Adipose tissue (tissue), 3 donors: ENCODE measurements around the gene DLGAP1. TPM values are rescaled to one million over a fixed set of nuclear protein-coding genes. Genes with fewer than 3 reads are reported as not detected.

Source experiments
- H3K27ac ChIP-seq: one replicate; pipeline ENCODE4 v1.5.1; 2013; ENCODE audit warnings: low read depth, low read length
- WGBS, 3 donors: extraction: QIAGEN DNeasy Blood & Tissue Kit; methylation state at CpG; one replicate each; pipeline ENCODE4 v1.1.7; 2013; 5-methylcytosine and 5-hydroxymethylcytosine counted together
- polyA plus RNA-seq, 3 donors: library from polyadenylated mRNA; stranded (reverse); fragments of 200-250 nt; gene quantifications; one replicate each; pipeline ENCODE4 v1.2.3, GENCODE V29; 2013
- donor health status: healthy with polysubstance abuse.
- donor health status: Bipolar disorder and iron deficiency.
- donor health status: healthy.

The DLGAP1 gene
- polyA plus RNA-seq, 3 donors: 0.06 to 0.22 (median 0.09) TPM

DNA sequence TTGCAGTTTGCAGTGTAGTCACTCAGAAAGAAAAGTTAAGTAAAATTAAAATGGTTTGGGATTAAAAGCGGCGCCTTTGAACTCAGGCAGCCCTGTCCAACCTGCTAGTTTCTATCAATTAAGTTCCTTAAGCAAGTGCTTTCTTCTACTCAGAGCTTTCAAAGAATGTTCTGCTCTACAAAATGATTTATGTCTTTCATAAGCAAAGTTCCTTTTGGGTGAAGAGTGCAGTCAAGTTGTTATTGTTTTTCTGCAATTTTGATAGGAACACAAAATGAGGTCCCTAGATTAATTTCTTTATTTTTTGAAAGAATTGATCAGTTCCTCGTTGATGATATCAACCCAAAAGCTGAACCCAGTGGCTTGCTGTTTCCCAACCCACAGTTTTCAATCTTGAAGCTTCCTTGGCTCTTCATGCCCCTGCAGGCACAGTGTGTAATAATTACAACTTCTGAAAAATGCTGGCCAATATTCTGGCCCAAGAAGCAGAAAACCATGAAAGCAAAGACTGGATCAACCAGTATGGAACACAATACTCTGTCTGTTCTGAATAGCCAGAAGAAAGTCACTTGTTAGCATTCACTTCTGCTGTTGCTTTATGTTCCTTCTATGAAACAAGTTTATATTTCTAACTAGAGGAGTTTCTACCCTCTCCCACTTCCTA is 916.0 kb downstream of the DLGAP1 start:
- 69 to 81% (median 77%) methylated on average over 3 of the region's 3 CpGs for WGBS, 3 donors
- H3K27ac ChIP-seq: no peak overlapping the region

DNA sequence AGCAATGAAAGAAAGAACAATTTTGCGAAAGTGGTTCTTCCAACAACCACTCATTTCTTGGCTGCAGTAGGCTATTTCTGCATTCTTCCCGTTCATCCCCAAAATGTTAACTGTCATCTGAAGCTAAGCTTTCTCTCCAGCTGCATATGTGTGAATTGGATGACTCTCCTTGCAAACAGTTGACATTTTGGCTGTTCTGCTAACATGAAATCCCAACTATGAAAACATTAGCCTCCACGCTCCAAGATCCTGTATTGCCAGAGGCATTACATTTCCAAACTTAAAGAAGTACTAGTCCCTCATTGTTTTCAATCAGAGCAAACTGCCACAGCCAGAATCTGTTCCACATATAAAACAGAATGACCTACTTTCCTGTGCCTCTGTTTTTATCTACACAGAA is 916.7 kb downstream of the DLGAP1 start:
- no peak overlapping the region for H3K27ac ChIP-seq

DNA sequence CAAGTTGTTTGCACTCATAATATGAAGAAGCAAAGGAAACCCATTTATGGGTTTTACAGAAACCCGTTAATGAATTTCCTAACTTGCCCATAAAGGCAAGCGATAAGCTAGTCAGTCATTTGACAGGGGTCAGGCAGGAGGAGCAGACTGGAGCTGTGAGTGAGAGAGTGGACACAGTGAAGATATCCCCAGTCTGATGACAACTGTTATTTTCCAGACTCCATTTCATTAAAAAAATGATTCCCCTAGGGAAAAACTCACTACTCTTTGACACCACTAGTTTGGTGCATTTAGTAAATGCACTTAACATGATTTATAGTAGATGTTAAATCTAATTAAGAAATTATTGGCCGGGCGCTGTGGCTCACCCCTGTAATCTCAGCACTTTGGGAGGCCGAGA is 924.3 kb downstream of the DLGAP1 start:
- 78 to 86% (median 85%) methylated on average over 5 of the region's 5 CpGs for WGBS, 3 donors
- H3K27ac ChIP-seq: no peak overlapping the region

More for the DNA sequence above, 916.7 kb downstream of the DLGAP1 start:
- 59 to 85% (median 62%) methylated on average over 3 of the region's 3 CpGs for WGBS, 3 donors

GRCh38 chr18:3529601-3530000 is 925.5 kb downstream of the DLGAP1 start:
- no peak overlapping the region for H3K27ac ChIP-seq
- 47 to 76% (median 69%) methylated on average over 3 of the region's 3 CpGs for WGBS, 3 donors

DNA sequence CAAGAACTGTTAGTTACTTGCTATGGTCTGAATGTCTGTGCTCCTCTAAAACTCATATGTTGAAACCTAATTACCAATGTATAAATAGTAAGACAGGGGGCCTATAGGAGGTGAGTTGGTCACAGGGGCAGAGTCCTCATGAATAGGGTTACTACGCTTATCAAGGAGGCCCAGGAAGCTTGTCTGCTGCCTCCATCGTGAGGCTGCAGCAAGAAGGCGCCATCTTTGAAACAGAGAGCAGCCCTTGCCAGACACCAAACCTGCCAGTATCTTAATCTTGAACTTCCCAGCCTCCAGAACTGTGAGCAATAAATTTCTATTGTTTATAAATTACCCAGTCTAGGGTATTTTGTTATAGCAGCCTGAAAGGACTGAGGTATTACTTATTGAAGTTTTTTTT is 926.0 kb downstream of the DLGAP1 start:
- WGBS, 3 donors: 92 to 98% (median 93%) methylated on average over 3 of the region's 3 CpGs
- no peak overlapping the region for H3K27ac ChIP-seq

DNA sequence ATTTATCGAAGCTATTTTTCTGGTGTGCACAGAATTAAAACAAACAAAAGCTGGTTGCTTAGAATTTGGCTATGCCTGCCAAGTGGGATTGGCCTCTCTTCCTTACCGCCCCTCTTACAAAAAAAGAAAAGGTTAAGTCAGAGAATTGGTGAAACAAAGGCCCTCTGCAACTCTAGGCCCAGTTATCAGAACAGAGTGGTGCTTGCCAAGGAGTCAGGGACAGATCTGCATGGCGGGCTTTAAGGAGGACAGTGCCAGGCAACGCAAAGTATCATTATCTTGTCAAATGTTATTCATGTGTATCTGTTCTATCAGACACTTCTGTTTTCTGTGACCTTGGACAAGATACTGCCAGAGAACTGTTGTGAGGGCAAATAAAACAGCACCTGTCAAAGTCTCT is 926.9 kb downstream of the DLGAP1 start:
- H3K27ac ChIP-seq: no peak overlapping the region
- WGBS, 3 donors: 61 to 80% (median 79%) methylated on average over 4 of the region's 4 CpGs

DNA sequence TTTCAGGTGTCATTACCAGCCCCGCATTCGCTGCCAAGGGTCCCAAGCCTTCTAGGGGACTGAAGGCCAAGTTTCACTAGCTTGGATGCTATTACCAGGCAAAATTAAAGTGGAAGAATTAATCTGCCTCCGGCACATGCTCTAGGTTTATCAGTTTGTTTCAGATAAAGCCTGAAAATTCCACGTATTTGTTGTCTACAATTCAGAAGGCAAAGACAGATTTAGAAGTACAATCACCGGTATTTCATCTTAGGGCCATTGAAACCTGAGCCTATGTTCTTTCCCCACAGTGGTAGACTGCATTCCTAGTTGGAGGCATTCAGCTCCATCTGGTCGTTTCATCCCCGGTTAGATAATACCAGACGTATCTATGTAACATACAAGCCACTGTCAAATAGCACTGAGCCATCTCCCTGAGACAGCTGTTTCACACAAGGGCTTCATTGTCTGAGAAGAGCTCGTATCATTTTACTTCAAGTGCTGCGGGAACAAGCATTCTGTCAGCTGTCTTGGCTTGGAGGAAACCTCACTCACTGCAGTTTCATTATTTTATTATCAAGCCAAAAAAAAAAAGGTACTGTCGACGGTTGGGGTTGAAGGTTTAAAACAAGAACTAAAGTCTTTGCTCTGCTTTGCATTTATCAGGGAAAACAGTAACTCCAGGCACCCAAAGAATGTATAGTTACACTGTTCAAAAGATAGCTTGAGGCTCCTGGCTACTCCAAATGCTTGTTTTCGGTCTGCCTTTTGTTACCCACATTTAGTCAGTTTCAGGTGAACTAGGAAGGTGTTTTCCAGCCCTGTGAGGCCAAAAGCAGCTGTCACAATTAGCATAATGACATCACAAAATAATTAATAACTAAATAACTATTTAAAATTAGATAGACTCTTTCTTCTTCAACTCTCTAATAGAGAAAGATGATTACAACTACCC is 928.4 kb downstream of the DLGAP1 start:
- H3K27ac ChIP-seq: no peak overlapping the region
- WGBS, 3 donors: 55 to 58% (median 56%) methylated on average over 13 of the region's 13 CpGs

- 55 to 72% (median 63%) methylated on average over 10 of the region's 10 CpGs for WGBS, 3 donors
- no peak overlapping the region for H3K27ac ChIP-seq
These were observed 929.2 kb downstream of the DLGAP1 start for GRCh38 chr18:3525870-3526420.

DNA sequence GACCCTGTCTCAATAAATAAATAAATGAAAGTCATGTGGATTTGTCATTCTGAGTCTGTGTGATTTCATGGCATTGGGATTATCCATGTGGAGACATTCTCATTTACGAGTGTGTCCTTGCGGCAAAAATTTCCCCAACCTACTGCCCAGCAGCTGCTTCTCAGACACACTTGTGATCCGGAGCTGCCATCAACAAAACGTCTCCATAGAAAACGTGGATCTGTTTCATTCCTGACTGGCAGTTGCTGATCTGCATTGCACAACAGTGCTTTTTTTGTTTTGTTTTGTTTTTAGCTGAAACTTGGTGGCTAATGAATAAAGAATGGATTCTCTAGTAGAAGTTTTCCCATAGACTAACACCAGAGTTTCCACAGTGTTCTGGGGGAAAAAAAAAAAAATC is 930.4 kb downstream of the DLGAP1 start:
- H3K27ac ChIP-seq: no peak overlapping the region
- 84 to 90% (median 88%) methylated on average over 5 of the region's 5 CpGs for WGBS, 3 donors

- WGBS, 3 donors: 74 to 84% (median 77%) methylated on average over 11 of the region's 11 CpGs
- H3K27ac ChIP-seq: no peak overlapping the region
These were observed 934.6 kb downstream of the DLGAP1 start for GRCh38 chr18:3520230-3521085.

DNA sequence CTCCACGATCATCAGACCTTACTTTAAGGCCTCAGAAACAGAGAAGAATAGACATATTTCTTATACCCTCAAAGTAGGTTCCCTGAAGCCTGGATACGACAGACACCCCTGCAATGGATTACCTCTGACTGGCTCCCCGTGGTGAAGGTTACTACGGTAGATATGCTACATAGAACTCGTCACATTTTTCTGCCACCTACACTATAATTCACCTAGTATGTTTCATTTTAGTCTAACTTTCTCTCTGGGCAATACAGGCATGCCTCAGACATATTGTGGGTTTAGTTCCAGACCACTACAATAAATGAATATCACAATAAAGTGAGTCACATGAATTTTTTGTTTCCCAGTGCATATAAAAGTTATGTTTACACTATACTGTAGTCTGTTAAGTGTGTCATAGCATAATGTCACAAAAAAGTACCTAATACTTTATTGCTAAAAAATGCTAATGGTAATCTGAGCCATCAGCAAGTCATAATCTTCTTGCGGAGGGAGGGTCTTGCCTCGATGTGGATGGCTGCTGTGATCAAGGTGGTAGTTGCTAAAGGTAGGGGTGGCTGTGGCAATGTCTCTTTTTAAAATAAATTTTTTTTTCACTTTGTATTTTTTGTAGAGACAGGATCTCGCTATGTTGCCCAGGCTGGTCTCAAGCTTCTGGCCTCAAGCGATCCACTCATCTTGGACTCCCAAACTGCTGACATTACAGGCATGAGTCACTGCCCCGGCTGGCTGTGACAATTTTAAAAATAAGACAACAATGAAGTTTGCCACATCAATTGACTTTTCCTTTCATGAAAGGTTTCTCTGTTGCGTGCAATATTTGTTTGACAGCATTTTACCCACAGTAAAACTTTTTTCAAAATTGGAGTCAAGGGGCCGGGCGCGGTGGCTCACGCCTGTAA is 940.5 kb downstream of the DLGAP1 start:
- WGBS, 3 donors: 80 to 91% (median 91%) methylated on average over 15 of the region's 15 CpGs
- no peak overlapping the region for H3K27ac ChIP-seq

DNA sequence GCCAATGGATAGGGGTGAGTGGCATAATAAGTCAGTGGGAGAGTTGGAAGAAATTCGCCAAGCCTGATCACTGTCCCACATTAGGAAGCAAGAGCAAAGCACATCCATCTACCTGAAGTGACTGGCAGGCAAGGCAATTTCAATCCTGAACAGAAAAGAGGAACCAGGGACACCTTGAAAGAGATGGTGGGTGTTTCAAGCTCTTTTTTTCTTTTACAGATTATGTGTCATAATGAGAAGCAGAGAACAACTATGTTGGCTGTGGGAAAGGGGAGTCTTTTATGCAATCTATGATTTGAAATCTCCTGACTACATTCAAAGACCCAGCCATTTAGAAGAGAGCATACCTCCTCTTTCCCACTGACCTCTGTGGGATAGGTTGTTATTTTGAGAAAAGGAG is 941.6 kb downstream of the DLGAP1 start:
- H3K27ac ChIP-seq: no peak overlapping the region
- 96 to 100% (median 97%) methylated on average over 1 of the region's 1 CpG for WGBS, 3 donors

DNA sequence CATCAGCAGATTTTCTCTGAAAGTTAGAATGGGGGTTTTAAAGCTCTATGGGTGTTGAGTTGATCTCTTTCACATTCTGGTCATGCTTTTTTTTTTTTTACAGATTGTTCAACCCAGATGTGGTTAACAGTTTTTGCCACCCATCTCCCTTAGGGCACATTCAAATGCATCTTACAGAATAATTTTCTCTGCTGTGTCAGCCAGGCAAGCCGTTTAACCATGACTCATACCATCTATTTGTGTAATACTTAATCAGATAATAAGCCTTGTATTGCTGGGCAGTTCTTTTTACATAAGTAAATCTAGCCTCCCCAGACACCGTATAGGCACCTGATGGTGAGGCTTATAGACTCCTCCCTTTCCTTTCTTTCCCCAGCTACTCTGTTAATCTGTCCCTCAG is 943.1 kb downstream of the DLGAP1 start:
- WGBS, 3 donors: 23 to 34% (median 31%) methylated on average over 2 of the region's 2 CpGs
- no peak overlapping the region for H3K27ac ChIP-seq

- no peak overlapping the region for H3K27ac ChIP-seq
- WGBS, 3 donors: 83 to 90% (median 90%) methylated on average over 4 of the region's 4 CpGs
These were observed 944.2 kb downstream of the DLGAP1 start for GRCh38 chr18:3510896-3511295.

DNA sequence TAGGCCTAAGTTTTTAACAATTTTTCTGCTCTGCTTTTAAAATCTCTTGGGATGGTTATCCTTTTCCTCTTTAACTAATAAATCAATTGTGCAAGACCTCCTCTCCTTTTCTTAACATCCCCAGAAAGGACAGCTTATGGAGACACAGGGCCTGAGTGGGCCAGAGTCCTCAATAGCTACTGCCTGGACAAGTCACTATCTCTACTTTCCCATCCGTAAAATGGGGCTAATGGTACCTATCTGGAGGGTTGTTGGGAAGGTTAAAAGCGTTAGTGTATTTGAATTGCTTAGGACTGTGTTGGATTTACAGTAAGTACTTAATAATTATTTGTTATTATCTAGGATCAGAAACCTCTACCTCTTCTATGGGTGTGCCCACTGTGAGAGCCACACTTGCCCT is 945.1 kb downstream of the DLGAP1 start:
- WGBS, 3 donors: 91 to 95% (median 93%) methylated on average over 2 of the region's 2 CpGs
- H3K27ac ChIP-seq: no peak overlapping the region

DNA sequence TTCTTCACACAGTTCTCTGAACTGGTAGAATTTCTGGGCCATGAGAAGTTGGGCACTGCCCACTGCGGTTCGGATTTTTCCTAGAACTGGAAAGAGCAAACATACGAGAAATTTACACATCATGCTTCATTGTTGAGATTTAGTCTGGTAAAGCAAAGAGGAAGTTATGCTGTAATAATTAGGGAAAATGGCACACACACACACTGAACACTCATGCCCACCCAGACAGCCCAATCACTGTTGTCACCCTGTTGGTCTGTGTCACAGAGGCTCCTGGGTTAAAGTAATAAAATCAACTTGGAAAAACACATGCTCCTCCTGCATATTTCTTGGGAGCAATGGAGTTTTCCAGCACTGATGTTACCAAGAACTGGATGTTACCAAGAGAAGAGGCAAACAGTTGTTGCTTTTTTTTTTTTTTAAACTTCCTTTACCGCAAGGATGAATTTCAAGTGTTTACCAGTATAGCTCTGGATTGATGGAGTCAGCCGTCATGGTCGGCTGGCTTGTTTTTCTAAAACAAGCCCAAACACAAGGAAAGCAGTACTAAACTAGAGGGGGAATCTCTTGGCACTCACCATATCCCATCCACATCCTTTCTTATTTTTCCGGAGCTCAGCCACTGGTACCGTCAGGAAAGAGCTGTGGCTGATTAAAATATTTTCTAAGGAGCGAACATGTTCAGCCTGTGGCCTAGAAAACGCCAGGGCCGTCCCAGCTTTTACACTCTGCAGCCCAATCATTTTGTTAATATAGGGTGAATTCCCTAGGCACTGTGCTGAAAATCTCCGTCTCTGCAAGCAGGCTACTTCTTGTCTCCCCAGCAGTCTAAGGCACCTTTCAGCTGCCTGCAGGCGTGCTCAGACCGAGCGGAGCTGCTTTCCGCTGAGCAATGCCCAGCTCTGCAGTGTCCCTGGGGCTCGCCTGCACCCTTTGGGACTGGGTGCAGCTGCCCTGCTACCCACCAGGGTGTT is 946.2 kb downstream of the DLGAP1 start:
- H3K27ac ChIP-seq: no peak overlapping the region
- WGBS, 3 donors: 68 to 76% (median 75%) methylated on average over 17 of the region's 17 CpGs
